Keratinocyte (primary cell): ENCODE measurements around the gene TYRO3. TPM values are rescaled to one million over a fixed set of nuclear protein-coding genes. Genes with fewer than 3 reads are reported as not detected.

Experiments used
- DNase-seq: peaks from one replicate; pipeline ENCODE4 v3.0.0-alpha.2; 2011; ENCODE audit warnings: low read depth, missing footprints, low spot score
- FAIRE-seq: peaks from 2 replicates; lab custom pipeline; 2011; peaks lifted over from hg19 to GRCh38; lab: Jason Lieb, UNC
- H2AFZ ChIP-seq: 2 replicates; pipeline ENCODE4 v1.6.0; 2012; ENCODE audit warnings: low read length, control low read depth, inconsistent platforms; ENCODE audit not compliant: control insufficient read depth
- H3K27ac ChIP-seq: 2 replicates; pipeline ENCODE4 v1.5.1; 2011; ENCODE audit warnings: low read length; ENCODE audit not compliant: control insufficient read depth, insufficient read depth
- H3K27me3 ChIP-seq: 3 replicates; pipeline ENCODE4 v1.6.0; 2011; ENCODE audit warnings: low read length; ENCODE audit not compliant: control insufficient read depth, insufficient read depth; ENCODE audit errors: extremely low read depth
- H3K36me3 ChIP-seq, 2 experiments: 2 replicates in 1 of 2; 3 replicates in 1 of 2; pipeline ENCODE4 v1.5.1; 2011; ENCODE audit warnings: low read length in 2 of 2, mild to moderate bottlenecking in 1 of 2; ENCODE audit not compliant: control insufficient read depth in 2 of 2, insufficient read depth in 2 of 2; ENCODE audit errors: extremely low read depth in 1 of 2
- H3K4me1 ChIP-seq: 3 replicates; pipeline ENCODE4 v1.5.1; 2011; ENCODE audit warnings: low read length; ENCODE audit not compliant: control insufficient read depth, insufficient read depth; ENCODE audit errors: extremely low read depth
- H3K4me2 ChIP-seq: 3 replicates; pipeline ENCODE4 v1.6.0; 2011; ENCODE audit warnings: low read depth, low read length; ENCODE audit not compliant: control insufficient read depth, insufficient read depth; ENCODE audit errors: extremely low read depth
- H3K4me3 ChIP-seq, 3 experiments: fragments of 200-600 bp in 1 of 3; sonication (generic) in 1 of 3; 2 replicates in 2 of 3; 3 replicates in 1 of 3; pipeline ENCODE4 v1.5.1; 2011 to 2016; ENCODE audit warnings: low read length in 3 of 3, mild to moderate bottlenecking in 3 of 3, control low read depth in 2 of 3, inconsistent platforms in 1 of 3, low read depth in 1 of 3, mixed read lengths in 1 of 3, mixed run types in 1 of 3, moderate library complexity in 1 of 3; ENCODE audit not compliant: control insufficient read depth in 2 of 3, insufficient read depth in 2 of 3; ENCODE audit errors: extremely low read depth in 1 of 3
- H3K79me2 ChIP-seq: 2 replicates; pipeline ENCODE4 v1.6.0; 2012; ENCODE audit warnings: low read length; ENCODE audit not compliant: control insufficient read depth, insufficient read depth
- H3K9ac ChIP-seq: 3 replicates; pipeline ENCODE4 v1.6.0; 2011; ENCODE audit warnings: low read length; ENCODE audit not compliant: control insufficient read depth, insufficient read depth; ENCODE audit errors: extremely low read depth
- H3K9me1 ChIP-seq: 3 replicates; pipeline ENCODE4 v1.6.0; 2011; ENCODE audit warnings: low read length; ENCODE audit not compliant: control insufficient read depth, insufficient read depth; ENCODE audit errors: extremely low read depth
- H3K9me3 ChIP-seq: 2 replicates; pipeline ENCODE4 v1.5.1; 2012; ENCODE audit warnings: low read depth, low read length; ENCODE audit not compliant: control insufficient read depth
- H4K20me1 ChIP-seq: 3 replicates; pipeline ENCODE4 v1.6.0; 2011; ENCODE audit warnings: low read length; ENCODE audit not compliant: control insufficient read depth, insufficient read depth; ENCODE audit errors: extremely low read depth
- EZH2 ChIP-seq: IDR thresholded peaks from one replicate; pipeline ENCODE4 v1.6.1; 2012; ENCODE audit warnings: inconsistent platforms, mild to moderate bottlenecking, low read length, moderate library complexity
- dilution Hi-C: fragments of 300-500 bp; cut with MboI; formaldehyde crosslinking; loops from one replicate; pipeline ENCODE4 v1.7.0; 2020; ENCODE audit warnings: low sequenced_read_pairs; ENCODE audit not compliant: extremely low pct_ligation_motif_present
- polyA plus RNA-seq, 5 experiments: library from polyadenylated mRNA; depleted of rRNA in 3 of 5; stranded (reverse) in 3 of 5; stranded (forward) in 1 of 5; unstranded in 1 of 5; fragments of >200 nt; gene quantifications; 1 replicate in 1 of 5; 2 replicates in 3 of 5; 3 replicates in 1 of 5; pipeline versions ENCODE4 v1.2.1 to v1.2.3, GENCODE V29; 2011 to 2012; ENCODE audit warnings: missing spikeins in 2 of 5, low read depth in 1 of 5, low replicate concordance in 1 of 5
- TF ChIP-seq, protein P1 (sequence below), 3 experiments: IDR thresholded peaks in 1 of 3; conservative IDR thresholded peaks in 1 of 3; optimal IDR thresholded peaks in 1 of 3; 2 replicates in 2 of 3; 3 replicates in 1 of 3; pipeline versions ENCODE3 to v1.5.1; 2011; ENCODE audit warnings: low read length in 3 of 3, mild to moderate bottlenecking in 3 of 3, moderate library complexity in 2 of 3, control low read depth in 1 of 3, inconsistent platforms in 1 of 3; ENCODE audit not compliant: insufficient read depth in 2 of 3; ENCODE audit errors: extremely low read depth in 1 of 3

TYRO3 gene
- polyA plus RNA-seq, 1 donor (not counting 4 experiments of a cell fraction or from before 2014, with no cell fraction given) = 9.0 TPM

DNA sequence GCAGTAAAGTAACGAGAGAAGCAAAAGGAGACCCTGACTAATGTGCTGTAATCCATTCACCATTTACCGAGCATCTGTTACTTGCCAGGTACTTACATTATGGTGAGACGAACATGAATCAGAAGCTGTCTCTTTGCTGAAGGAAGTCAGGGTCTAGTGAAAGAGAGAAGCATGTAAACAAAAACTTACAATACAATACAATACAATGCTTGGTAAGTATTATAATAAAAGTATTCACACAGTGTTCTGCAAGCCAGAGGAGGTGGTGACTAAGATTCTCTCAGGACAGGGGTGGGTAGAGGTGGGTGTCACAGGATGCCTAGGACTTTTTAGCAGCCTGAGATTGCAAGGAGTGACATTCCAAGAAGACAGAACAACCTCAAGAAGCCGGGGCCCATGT is 51.0 kb downstream of the TYRO3 start:
- no peaks in the 10 kb centered on the region for H3K27me3 ChIP-seq
- H3K27ac ChIP-seq = no peak overlapping the region
- no peak overlapping the region for H3K4me3 ChIP-seq
- no peaks in the 10 kb centered on the region for H3K9me3 ChIP-seq
- FAIRE-seq (no peak), DNase-seq (no peak)
- no peak overlapping the region for H3K4me2 ChIP-seq
- H3K4me1 ChIP-seq = peaks cover 3% of the 10 kb centered on the region
- H3K36me3 ChIP-seq = no peaks in the 10 kb centered on the region
- H4K20me1 ChIP-seq = no peaks in the 10 kb centered on the region
- dilution Hi-C loops = no loop called here
- no peak overlapping the region for H2AFZ ChIP-seq
- H3K9ac ChIP-seq = no peak overlapping the region
- TF ChIP-seq, protein P1, sequence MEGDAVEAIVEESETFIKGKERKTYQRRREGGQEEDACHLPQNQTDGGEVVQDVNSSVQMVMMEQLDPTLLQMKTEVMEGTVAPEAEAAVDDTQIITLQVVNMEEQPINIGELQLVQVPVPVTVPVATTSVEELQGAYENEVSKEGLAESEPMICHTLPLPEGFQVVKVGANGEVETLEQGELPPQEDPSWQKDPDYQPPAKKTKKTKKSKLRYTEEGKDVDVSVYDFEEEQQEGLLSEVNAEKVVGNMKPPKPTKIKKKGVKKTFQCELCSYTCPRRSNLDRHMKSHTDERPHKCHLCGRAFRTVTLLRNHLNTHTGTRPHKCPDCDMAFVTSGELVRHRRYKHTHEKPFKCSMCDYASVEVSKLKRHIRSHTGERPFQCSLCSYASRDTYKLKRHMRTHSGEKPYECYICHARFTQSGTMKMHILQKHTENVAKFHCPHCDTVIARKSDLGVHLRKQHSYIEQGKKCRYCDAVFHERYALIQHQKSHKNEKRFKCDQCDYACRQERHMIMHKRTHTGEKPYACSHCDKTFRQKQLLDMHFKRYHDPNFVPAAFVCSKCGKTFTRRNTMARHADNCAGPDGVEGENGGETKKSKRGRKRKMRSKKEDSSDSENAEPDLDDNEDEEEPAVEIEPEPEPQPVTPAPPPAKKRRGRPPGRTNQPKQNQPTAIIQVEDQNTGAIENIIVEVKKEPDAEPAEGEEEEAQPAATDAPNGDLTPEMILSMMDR (optimal IDR thresholded peaks at IDR 0.05 in 1 of 3, IDR thresholded peaks at IDR 0.05 in 1 of 3, conservative IDR thresholded peaks at IDR 0.05 in 1 of 3; ENCODE audit: extremely low read depth in 1 of 3, insufficient read depth in 2 of 3, low read length in 3 of 3) = no peak
- no peak for TF ChIP-seq EZH2
- H3K9me1 ChIP-seq = no peaks in the 10 kb centered on the region
- no peaks in the 10 kb centered on the region for H3K79me2 ChIP-seq

DNA sequence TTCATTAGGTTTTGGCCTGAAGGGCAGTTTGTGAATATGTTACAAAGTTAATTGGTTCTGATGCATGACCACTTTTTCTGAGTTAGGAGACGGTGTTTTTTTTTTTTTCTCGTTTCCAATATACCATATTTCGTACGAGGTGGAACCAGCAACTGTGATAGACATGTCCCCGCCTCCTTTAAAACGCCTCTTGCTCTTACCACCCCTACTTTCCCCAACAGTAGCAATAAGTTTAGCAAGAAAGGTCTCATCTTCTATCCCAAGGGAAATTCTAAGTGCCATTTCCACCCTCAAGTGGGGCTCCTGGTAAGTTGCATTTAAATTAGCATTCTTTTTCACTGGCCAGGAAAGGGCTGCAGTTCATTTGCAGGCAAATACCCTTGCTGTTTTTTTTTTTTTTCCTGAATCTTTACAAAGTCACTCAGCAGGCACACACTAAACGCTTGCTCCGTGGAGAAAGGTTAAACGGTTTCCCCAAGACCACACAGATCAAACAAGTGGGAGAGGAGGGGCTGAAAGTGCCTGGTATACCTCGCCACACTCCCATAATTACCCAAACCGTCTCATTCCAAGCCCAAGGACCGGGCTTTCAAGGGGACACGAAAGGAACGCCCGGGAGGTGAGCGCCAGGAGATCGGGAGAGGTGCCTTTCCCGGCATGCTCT is 61.7 kb downstream of the TYRO3 start:
- no peak for TF ChIP-seq EZH2
- TF ChIP-seq, protein P1 (optimal IDR thresholded peaks at IDR 0.05 in 1 of 3, IDR thresholded peaks at IDR 0.05 in 1 of 3, conservative IDR thresholded peaks at IDR 0.05 in 1 of 3; ENCODE audit: extremely low read depth in 1 of 3, insufficient read depth in 2 of 3, low read length in 3 of 3) = no peak
- Histone ChIP-seq H3K4me3 (peak overlapping the region; percentile 46 to 78 (median 63)), H3K9me3 (no peaks in the 10 kb centered on the region), H4K20me1 (no peaks in the 10 kb centered on the region), H3K79me2 (no peaks in the 10 kb centered on the region), H3K9me1 (no peaks in the 10 kb centered on the region), H3K4me1 (peaks cover 6% of the 10 kb centered on the region), H3K4me2 (peak overlapping the region; percentile 90), H3K27ac (no peak overlapping the region), H3K36me3 (no peaks in the 10 kb centered on the region), H3K9ac (peak overlapping the region; percentile 33), H2AFZ (peak overlapping the region; percentile 98), H3K27me3 (peaks cover 7% of the 10 kb centered on the region)
- DNase-seq (no peak), FAIRE-seq (no peak)
- dilution Hi-C loops = no loop called here
